DND-41 (cell line): ENCODE data around the gene SNTG2.

ENCODE experiments used
- ATAC-seq: fragments of 200-7000 bp; cut with Tn5 transposase; 3 replicates; pipeline ENCODE4 v1.9.1; 2021; ENCODE audit warnings: low read depth; ENCODE audit not compliant: insufficient read depth
- DNase-seq: peaks from one replicate; pipeline ENCODE4 v3.0.0-alpha.2; 2020
- H2AFZ ChIP-seq: 2 replicates; pipeline ENCODE4 v1.6.0; 2012; ENCODE audit warnings: low read depth, low read length
- H3K27ac ChIP-seq: 2 replicates; pipeline ENCODE4 v1.5.1; 2012; ENCODE audit warnings: low read length, inconsistent platforms
- H3K27me3 ChIP-seq: fragments of 200-600 bp; sonication (generic); 2 replicates; pipeline ENCODE4 v1.6.0; 2012; ENCODE audit warnings: low read length, mild to moderate bottlenecking, inconsistent platforms; ENCODE audit not compliant: insufficient read depth, poor library complexity
- H3K36me3 ChIP-seq: 2 replicates; pipeline ENCODE4 v1.5.1; 2012; ENCODE audit warnings: low read length, inconsistent platforms; ENCODE audit not compliant: insufficient read depth
- H3K4me1 ChIP-seq: 2 replicates; pipeline ENCODE4 v1.5.1; 2012; ENCODE audit warnings: mild to moderate bottlenecking, low read length; ENCODE audit not compliant: insufficient read depth
- H3K4me2 ChIP-seq: 2 replicates; pipeline ENCODE4 v1.6.0; 2012; ENCODE audit warnings: mild to moderate bottlenecking, moderate library complexity, low read length, inconsistent platforms; ENCODE audit not compliant: insufficient read depth
- H3K4me3 ChIP-seq, 2 experiments: fragments of 200-600 bp in 1 of 2; shearing (Covaris generic) in 1 of 2; 2 replicates each; pipeline ENCODE4 v1.5.1; 2012 to 2016; ENCODE audit warnings: inconsistent platforms in 2 of 2, low read length in 2 of 2, mild to moderate bottlenecking in 2 of 2, low read depth in 1 of 2, moderate library complexity in 1 of 2
- H3K79me2 ChIP-seq: 2 replicates; pipeline ENCODE4 v1.6.0; 2012; ENCODE audit warnings: low read length, inconsistent platforms; ENCODE audit not compliant: insufficient read depth
- H3K9ac ChIP-seq: 2 replicates; pipeline ENCODE4 v1.6.0; 2012; ENCODE audit warnings: low read depth, mild to moderate bottlenecking, inconsistent platforms, low read length, moderate library complexity
- H3K9me3 ChIP-seq: 2 replicates; pipeline ENCODE4 v1.5.1; 2012; ENCODE audit warnings: low read length, moderate library complexity, mild to moderate bottlenecking, inconsistent platforms; ENCODE audit not compliant: insufficient read depth, severe bottlenecking
- H4K20me1 ChIP-seq: 2 replicates; pipeline ENCODE4 v1.6.0; 2012; ENCODE audit warnings: low read length; ENCODE audit not compliant: insufficient read depth
- EZH2 ChIP-seq: IDR thresholded peaks from 3 replicates; pipeline ENCODE4 v1.6.1; 2012; ENCODE audit warnings: borderline replicate concordance, low read depth, mild to moderate bottlenecking, moderate library complexity, low read length, inconsistent platforms; ENCODE audit not compliant: severe bottlenecking
- TF ChIP-seq, protein P1 (sequence below): IDR thresholded peaks from 2 replicates; pipeline ENCODE4 v1.5.1; 2012; ENCODE audit warnings: borderline replicate concordance, low read length, moderate library complexity, mild to moderate bottlenecking; ENCODE audit not compliant: poor library complexity, severe bottlenecking; ENCODE audit errors: extremely low read depth

SNTG2 gene

GRCh38 chr2:1248187-1248586 is 297.5 kb downstream of the SNTG2 start:
- Histone ChIP-seq H3K79me2 (no peaks in the 10 kb centered on the region), H3K4me2 (no peak overlapping the region), H2AFZ (no peak overlapping the region), H3K27ac (no peak overlapping the region), H3K27me3 (no peaks in the 10 kb centered on the region), H3K36me3 (peaks cover 5% of the 10 kb centered on the region; the same call in 1 of the 2 replicates), H3K4me1 (no peaks in the 10 kb centered on the region), H4K20me1 (no peaks in the 10 kb centered on the region), H3K9ac (no peak overlapping the region), H3K9me3 (no peaks in the 10 kb centered on the region), H3K4me3 (no peak overlapping the region)
- ATAC-seq (no peak), DNase-seq (no peak)
- TF ChIP-seq EZH2: no peak
- TF ChIP-seq, protein P1, sequence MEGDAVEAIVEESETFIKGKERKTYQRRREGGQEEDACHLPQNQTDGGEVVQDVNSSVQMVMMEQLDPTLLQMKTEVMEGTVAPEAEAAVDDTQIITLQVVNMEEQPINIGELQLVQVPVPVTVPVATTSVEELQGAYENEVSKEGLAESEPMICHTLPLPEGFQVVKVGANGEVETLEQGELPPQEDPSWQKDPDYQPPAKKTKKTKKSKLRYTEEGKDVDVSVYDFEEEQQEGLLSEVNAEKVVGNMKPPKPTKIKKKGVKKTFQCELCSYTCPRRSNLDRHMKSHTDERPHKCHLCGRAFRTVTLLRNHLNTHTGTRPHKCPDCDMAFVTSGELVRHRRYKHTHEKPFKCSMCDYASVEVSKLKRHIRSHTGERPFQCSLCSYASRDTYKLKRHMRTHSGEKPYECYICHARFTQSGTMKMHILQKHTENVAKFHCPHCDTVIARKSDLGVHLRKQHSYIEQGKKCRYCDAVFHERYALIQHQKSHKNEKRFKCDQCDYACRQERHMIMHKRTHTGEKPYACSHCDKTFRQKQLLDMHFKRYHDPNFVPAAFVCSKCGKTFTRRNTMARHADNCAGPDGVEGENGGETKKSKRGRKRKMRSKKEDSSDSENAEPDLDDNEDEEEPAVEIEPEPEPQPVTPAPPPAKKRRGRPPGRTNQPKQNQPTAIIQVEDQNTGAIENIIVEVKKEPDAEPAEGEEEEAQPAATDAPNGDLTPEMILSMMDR: no peak

DNA sequence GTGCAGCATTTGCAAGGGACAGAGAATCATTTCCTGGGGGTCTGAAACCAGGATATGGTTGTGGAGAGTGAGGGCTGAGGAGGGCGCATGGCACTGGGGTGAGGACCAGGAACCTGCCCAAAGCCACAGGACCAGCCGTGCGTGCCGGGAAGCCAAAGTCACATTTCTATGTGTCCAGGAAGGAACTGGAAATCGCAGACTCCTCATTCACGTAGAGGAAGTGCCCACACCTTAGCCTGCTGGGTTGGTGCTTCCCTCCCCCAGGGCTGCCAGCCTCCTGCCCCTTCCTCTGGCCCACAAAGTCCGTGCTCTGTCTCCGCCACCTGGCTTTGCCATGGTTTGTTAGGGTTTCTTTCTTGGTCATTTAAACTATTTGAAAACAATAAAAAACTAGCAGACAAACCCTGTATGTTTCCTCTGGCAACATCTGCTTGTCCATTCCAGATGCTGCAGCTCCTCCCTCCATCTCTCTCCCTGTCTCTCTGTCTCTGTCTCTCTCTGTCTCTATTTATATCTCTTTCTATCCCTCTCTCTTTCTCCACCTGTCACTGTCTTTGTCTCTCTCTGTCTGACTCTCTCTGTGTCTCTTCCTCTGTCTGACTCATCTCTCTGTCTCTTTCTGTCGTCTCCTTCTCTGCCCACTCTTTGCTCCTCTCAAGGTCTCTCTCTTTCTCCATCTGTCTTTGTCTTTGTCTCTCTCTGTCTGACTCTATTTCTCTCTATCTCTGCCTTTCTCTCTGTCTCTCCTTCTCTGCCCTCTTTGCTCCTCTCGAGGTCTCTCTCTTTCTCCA is 299.4 kb downstream of the SNTG2 start:
- Histone ChIP-seq H3K27me3 (no peaks in the 10 kb centered on the region), H3K4me3 (no peak overlapping the region), H3K27ac (no peak overlapping the region), H3K4me1 (no peaks in the 10 kb centered on the region), H3K36me3 (peaks cover 5% of the 10 kb centered on the region; the same call in 1 of the 2 replicates), H3K9me3 (no peaks in the 10 kb centered on the region), H4K20me1 (no peaks in the 10 kb centered on the region), H2AFZ (no peak overlapping the region), H3K4me2 (no peak overlapping the region), H3K79me2 (no peaks in the 10 kb centered on the region), H3K9ac (no peak overlapping the region)
- ATAC-seq (no peak), DNase-seq (no peak)
- no peak for TF ChIP-seq EZH2
- TF ChIP-seq, protein P1: no peak

- H3K9me3 ChIP-seq: no peaks in the 10 kb centered on the region
- H4K20me1 ChIP-seq: no peaks in the 10 kb centered on the region
- TF ChIP-seq, protein P1: no peak
- TF ChIP-seq EZH2: no peak
- ATAC-seq: no peak
- H3K79me2 ChIP-seq: no peaks in the 10 kb centered on the region
- no peak overlapping the region for H3K27ac ChIP-seq
- H3K4me3 ChIP-seq: no peak overlapping the region
- no peak overlapping the region for H3K4me2 ChIP-seq
- DNase-seq: no peak
- H3K27me3 ChIP-seq: no peaks in the 10 kb centered on the region
- H3K4me1 ChIP-seq: no peaks in the 10 kb centered on the region
- H2AFZ ChIP-seq: no peak overlapping the region
- H3K9ac ChIP-seq: no peak overlapping the region
- H3K36me3 ChIP-seq: peaks cover 5% of the 10 kb centered on the region; the same call in 1 of the 2 replicates
These were observed 300.9 kb downstream of the SNTG2 start for GRCh38 chr2:1251520-1251919.
